ENCODE measurements around the gene SETD3. TPM values are rescaled to one million over a fixed set of nuclear protein-coding genes. Genes with fewer than 3 reads are reported as not detected.

The SETD3 gene
- total RNA-seq, 2 donors from 2014 or later: 84.2 to 114 TPM

GRCh38 chr14:99515301-99516155 is 34.9 kb upstream of the SETD3 start:
- DNase-seq (ENCODE audit: low spot score): no peak
- H3K36me3 ChIP-seq: peaks cover 16% of the 10 kb centered on the region

GRCh38 chr14:99514552-99515300 is 34.1 kb upstream of the SETD3 start:
- H3K27ac ChIP-seq: no peak overlapping the region
- TF ChIP-seq CTCF (IDR thresholded peaks at IDR 0.05): no peak
- H3K4me1 ChIP-seq: peaks cover 0 to 26% of the 10 kb centered on the region in 2 donors
- H3K36me3 ChIP-seq: peaks cover 20% of the 10 kb centered on the region
- no peaks in the 10 kb centered on the region for H3K9me3 ChIP-seq
- no peaks in the 10 kb centered on the region for H3K27me3 ChIP-seq
- no peak overlapping the region for H3K4me3 ChIP-seq
- no peak for DNase-seq (ENCODE audit: low spot score)

More at GRCh38 chr14:99515301-99516155, 34.9 kb upstream of the SETD3 start:
- H3K27ac ChIP-seq: no peak overlapping the region
- no peaks in the 10 kb centered on the region for H3K27me3 ChIP-seq
- H3K4me3 ChIP-seq: no peak overlapping the region
- H3K9me3 ChIP-seq: no peaks in the 10 kb centered on the region
- peaks cover 0 to 26% of the 10 kb centered on the region in 2 donors for H3K4me1 ChIP-seq
- TF ChIP-seq CTCF (IDR thresholded peaks at IDR 0.05): no peak

GRCh38 chr14:99513946-99514551 is 33.4 kb upstream of the SETD3 start:
- Histone ChIP-seq H3K4me1 (peaks cover 0 to 26% of the 10 kb centered on the region in 2 donors), H3K27ac (no peak overlapping the region), H3K9me3 (no peaks in the 10 kb centered on the region), H3K4me3 (no peak overlapping the region), H3K27me3 (no peaks in the 10 kb centered on the region), H3K36me3 (peaks cover 26% of the 10 kb centered on the region)
- no peak for TF ChIP-seq CTCF (IDR thresholded peaks at IDR 0.05)
- DNase-seq (ENCODE audit: low spot score): no peak

GRCh38 chr14:99513183-99513694 is 32.6 kb upstream of the SETD3 start:
- Histone ChIP-seq H3K4me1 (peaks cover 0 to 20% of the 10 kb centered on the region in 2 donors), H3K9me3 (no peaks in the 10 kb centered on the region), H3K4me3 (no peak overlapping the region), H3K36me3 (peaks cover 34% of the 10 kb centered on the region), H3K27ac (no peak overlapping the region), H3K27me3 (no peaks in the 10 kb centered on the region)
- no peak for TF ChIP-seq CTCF (IDR thresholded peaks at IDR 0.05)
- no peak for DNase-seq (ENCODE audit: low spot score)

- no peak overlapping the region for H3K4me3 ChIP-seq
- no peaks in the 10 kb centered on the region for H3K27me3 ChIP-seq
- peaks cover 0 to 16% of the 10 kb centered on the region in 2 donors for H3K4me1 ChIP-seq
- DNase-seq (ENCODE audit: low spot score): no peak
- no peaks in the 10 kb centered on the region for H3K9me3 ChIP-seq
- no peak for TF ChIP-seq CTCF (IDR thresholded peaks at IDR 0.05)
- H3K36me3 ChIP-seq: peaks cover 40% of the 10 kb centered on the region
- H3K27ac ChIP-seq: no peak overlapping the region
Observed at GRCh38 chr14:99512571-99513182, 32.0 kb upstream of the SETD3 start.
